A673 (cell line): ENCODE measurements around the gene PDE10A. TPM values are rescaled to one million over a fixed set of nuclear protein-coding genes. Genes with fewer than 3 reads are reported as not detected.

ENCODE experiments used
- BruUV-seq: library from RNA; stranded (reverse); fragments of 400-500 nt; replicated peaks from 2 replicates; lab custom pipeline; 2021; lab: Mats Ljungman, UMichigan
- CTCF ChIA-PET: fragments of 300-600 bp; sonication (Branson Sonifier 250); formaldehyde crosslinking; loops from one replicate; lab custom pipeline; 2022; ENCODE audit warnings: antibody characterized with exemption; lab: Charles Lee
- POLR2A ChIA-PET: fragments of 300-600 bp; sonication (Branson Sonifier 250); formaldehyde crosslinking; loops from one replicate; lab custom pipeline; 2022; ENCODE audit warnings: antibody characterized with exemption; ENCODE audit not compliant: low non-redundant PET; lab: Charles Lee
- DNase-seq: peaks from one replicate; pipeline ENCODE4 v3.0.0-alpha.2; 2015; ENCODE audit warnings: low spot score
- H3K27ac ChIP-seq: fragments of 200-600 bp; sonication (generic); 2 replicates; pipeline ENCODE4 v1.5.1; 2016; ENCODE audit warnings: mixed run types, low read depth, mild to moderate bottlenecking, mixed read lengths, antibody characterized with exemption, low read length; ENCODE audit not compliant: poor library complexity, severe bottlenecking
- H3K27me3 ChIP-seq: fragments of 200-600 bp; sonication (generic); replicated peaks from 2 replicates; pipeline ENCODE4 v1.6.1; 2017; ENCODE audit warnings: mixed run types, low read depth, mild to moderate bottlenecking, mixed read lengths, antibody characterized with exemption, low read length; ENCODE audit not compliant: insufficient read depth, poor library complexity
- H3K36me3 ChIP-seq: fragments of 200-600 bp; sonication (generic); 2 replicates; pipeline ENCODE4 v1.6.1; 2016; ENCODE audit warnings: mixed run types, mild to moderate bottlenecking, mixed read lengths, antibody characterized with exemption, low read length; ENCODE audit not compliant: insufficient read depth, poor library complexity, severe bottlenecking
- H3K4me1 ChIP-seq: fragments of 200-600 bp; sonication (generic); 2 replicates; pipeline ENCODE4 v1.6.1; 2017; ENCODE audit warnings: mixed run types, mild to moderate bottlenecking, mixed read lengths, antibody characterized with exemption, low read length; ENCODE audit not compliant: insufficient read depth, poor library complexity, severe bottlenecking
- H3K4me3 ChIP-seq: fragments of 200-600 bp; sonication (generic); 2 replicates; pipeline ENCODE4 v1.5.1; 2016; ENCODE audit warnings: low read depth, mixed run types, mild to moderate bottlenecking, mixed read lengths, low read length; ENCODE audit not compliant: poor library complexity, severe bottlenecking
- H3K9me3 ChIP-seq: fragments of 200-600 bp; sonication (generic); 2 replicates; pipeline ENCODE4 v1.6.1; 2016; ENCODE audit warnings: mixed run types, low read depth, mild to moderate bottlenecking, mixed read lengths, antibody characterized with exemption, low read length; ENCODE audit not compliant: poor library complexity, severe bottlenecking
- EZH2 ChIP-seq: fragments of 200-600 bp; sonication (generic); IDR thresholded peaks from 2 replicates; pipeline ENCODE4 v1.6.1; 2017; ENCODE audit warnings: borderline replicate concordance, low read depth, mild to moderate bottlenecking, mixed read lengths, antibody characterized with exemption, low read length; ENCODE audit not compliant: poor library complexity, severe bottlenecking
- intact Hi-C: fragments of 100-400 bp; cut with micrococcal nuclease; formaldehyde crosslinking; loops from one replicate; pipeline ENCODE4 v1.10.0; 2022; ENCODE audit not compliant: unreplicated experiment
- total RNA-seq: library from RNA; stranded (reverse); gene quantifications from 2 replicates; pipeline ENCODE4 v1.2.3, GENCODE V29; 2021
- TF ChIP-seq, protein P1 (sequence below): fragments of 300-800, 200-600 bp; sonication (generic); conservative IDR thresholded peaks from 2 replicates; pipeline ENCODE4 v1.5.1; 2017; ENCODE audit warnings: low read depth, mild to moderate bottlenecking, antibody characterized with exemption, low read length, moderate library complexity, mixed read lengths

PDE10A gene
- total RNA-seq, 1 experiment from 2014 or later: 2.3 TPM

DNA sequence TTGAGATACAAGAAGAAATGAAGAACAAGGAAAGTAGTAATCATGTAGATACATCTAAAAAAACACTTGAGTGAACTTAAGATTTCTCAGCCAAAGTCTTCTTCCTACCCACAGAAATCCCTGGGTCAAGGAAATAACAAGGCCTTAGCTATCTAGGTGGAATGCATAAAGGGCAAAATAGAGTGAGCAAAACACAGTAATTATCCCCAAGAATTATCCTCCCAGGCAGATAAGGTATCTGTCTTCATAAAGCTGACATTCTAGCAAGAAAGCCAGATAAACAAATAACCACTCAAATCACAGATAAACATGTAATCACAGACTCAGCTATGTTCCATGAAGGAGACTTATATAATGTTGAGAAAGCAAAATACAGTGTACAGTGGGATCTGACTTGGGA, 216.7 kb downstream of the PDE10A start:
- Histone ChIP-seq H3K36me3 (no peaks in the 10 kb centered on the region), H3K27ac (no peak overlapping the region), H3K27me3 (no peaks in the 10 kb centered on the region), H3K4me1 (no peaks in the 10 kb centered on the region), H3K9me3 (no peaks in the 10 kb centered on the region), H3K4me3 (no peak overlapping the region)
- TF ChIP-seq EZH2: no peak
- TF ChIP-seq, protein P1, sequence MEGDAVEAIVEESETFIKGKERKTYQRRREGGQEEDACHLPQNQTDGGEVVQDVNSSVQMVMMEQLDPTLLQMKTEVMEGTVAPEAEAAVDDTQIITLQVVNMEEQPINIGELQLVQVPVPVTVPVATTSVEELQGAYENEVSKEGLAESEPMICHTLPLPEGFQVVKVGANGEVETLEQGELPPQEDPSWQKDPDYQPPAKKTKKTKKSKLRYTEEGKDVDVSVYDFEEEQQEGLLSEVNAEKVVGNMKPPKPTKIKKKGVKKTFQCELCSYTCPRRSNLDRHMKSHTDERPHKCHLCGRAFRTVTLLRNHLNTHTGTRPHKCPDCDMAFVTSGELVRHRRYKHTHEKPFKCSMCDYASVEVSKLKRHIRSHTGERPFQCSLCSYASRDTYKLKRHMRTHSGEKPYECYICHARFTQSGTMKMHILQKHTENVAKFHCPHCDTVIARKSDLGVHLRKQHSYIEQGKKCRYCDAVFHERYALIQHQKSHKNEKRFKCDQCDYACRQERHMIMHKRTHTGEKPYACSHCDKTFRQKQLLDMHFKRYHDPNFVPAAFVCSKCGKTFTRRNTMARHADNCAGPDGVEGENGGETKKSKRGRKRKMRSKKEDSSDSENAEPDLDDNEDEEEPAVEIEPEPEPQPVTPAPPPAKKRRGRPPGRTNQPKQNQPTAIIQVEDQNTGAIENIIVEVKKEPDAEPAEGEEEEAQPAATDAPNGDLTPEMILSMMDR: no peak
- ChIA-PET POLR2A (no interaction called here), CTCF (no interaction called here)
- intact Hi-C loops: no loop called here
- DNase-seq: no peak
- BruUV-seq: no TSS peak

DNA sequence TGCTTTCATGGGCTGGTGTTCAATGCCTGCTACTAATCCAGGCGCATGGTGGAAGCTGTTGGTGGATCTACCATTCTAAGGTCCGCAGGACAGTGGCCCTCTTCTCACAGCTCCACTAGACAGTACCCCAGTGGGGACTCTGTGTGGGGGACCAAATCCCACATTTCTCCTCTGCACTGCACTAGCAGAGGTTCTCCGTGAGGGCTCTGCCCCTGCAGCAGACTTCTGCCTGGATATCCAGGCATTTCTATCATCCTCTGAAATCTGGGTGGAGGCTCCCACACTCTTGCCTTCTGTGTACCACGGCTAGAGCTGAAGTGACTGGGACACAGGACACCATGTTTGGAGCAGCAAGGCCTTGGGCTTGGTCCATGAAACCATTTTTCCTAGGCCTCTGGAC, 219.6 kb downstream of the PDE10A start:
- H3K27ac ChIP-seq: no peak overlapping the region
- TF ChIP-seq EZH2: no peak
- TF ChIP-seq, protein P1: no peak
- no peak for DNase-seq
- no peaks in the 10 kb centered on the region for H3K36me3 ChIP-seq
- H3K4me3 ChIP-seq: no peak overlapping the region
- H3K4me1 ChIP-seq: no peaks in the 10 kb centered on the region
- intact Hi-C loops: no loop called here
- CTCF ChIA-PET: no interaction called here
- no peaks in the 10 kb centered on the region for H3K9me3 ChIP-seq
- no TSS peak for BruUV-seq
- POLR2A ChIA-PET: no interaction called here
- H3K27me3 ChIP-seq: no peaks in the 10 kb centered on the region

DNA sequence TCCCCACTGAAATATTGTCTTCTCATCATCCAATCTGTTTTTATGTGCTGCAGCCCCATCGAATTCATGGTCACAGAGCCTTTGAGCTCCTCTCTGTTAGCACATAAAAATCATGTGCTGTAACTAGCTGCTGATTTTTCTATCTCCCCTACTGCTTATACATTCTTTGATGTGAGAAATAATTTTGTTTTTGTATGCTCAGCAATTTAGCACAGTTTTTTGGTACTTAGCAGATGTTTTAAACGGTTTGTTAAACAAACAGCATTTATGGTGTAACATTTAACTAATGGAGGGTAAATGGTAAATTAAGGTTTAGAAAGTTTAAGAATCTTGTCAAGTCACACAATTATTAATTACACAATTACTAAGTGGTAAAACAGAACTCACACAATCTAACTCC, 221.9 kb downstream of the PDE10A start:
- intact Hi-C loops: loop anchor here (2.0 kb wide), 2 partner anchors 410 to 666 kb away; no protein-coding TSS in a partner anchor
- ChIA-PET CTCF (no interaction called here), POLR2A (no interaction called here)
- DNase-seq: no peak
- H3K9me3 ChIP-seq: no peaks in the 10 kb centered on the region
- H3K36me3 ChIP-seq: no peaks in the 10 kb centered on the region
- H3K4me3 ChIP-seq: no peak overlapping the region
- TF ChIP-seq EZH2: no peak
- TF ChIP-seq, protein P1: no peak
- H3K4me1 ChIP-seq: no peaks in the 10 kb centered on the region
- no TSS peak for BruUV-seq
- H3K27ac ChIP-seq: no peak overlapping the region
- no peaks in the 10 kb centered on the region for H3K27me3 ChIP-seq
